Astrocyte (in vitro differentiated cells and primary cell): ENCODE results near the gene CCDC15. TPM values are rescaled to one million over a fixed set of nuclear protein-coding genes. Genes with fewer than 3 reads are reported as not detected.

Source experiments
- DNase-seq: peaks from one replicate; pipeline ENCODE4 v3.0.0-alpha.2; 2010; ENCODE audit warnings: low read depth
- FAIRE-seq: peaks from 2 replicates; lab custom pipeline; 2011; peaks lifted over from hg19 to GRCh38; lab: Jason Lieb, UNC
- H2AFZ ChIP-seq: 2 replicates; pipeline ENCODE4 v1.6.0; 2012; ENCODE audit warnings: low read depth, low read length, inconsistent platforms
- H3K27ac ChIP-seq: 2 replicates; pipeline ENCODE4 v1.5.1; 2011; ENCODE audit warnings: low read depth, low read length, inconsistent platforms
- H3K27me3 ChIP-seq: 2 replicates; pipeline ENCODE4 v1.6.0; 2011; ENCODE audit warnings: low read length, inconsistent platforms; ENCODE audit not compliant: insufficient read depth
- H3K36me3 ChIP-seq: 2 replicates; pipeline ENCODE4 v1.5.1; 2011; ENCODE audit warnings: low read length, inconsistent platforms; ENCODE audit not compliant: insufficient read depth
- H3K4me1 ChIP-seq: 2 replicates; pipeline ENCODE4 v1.5.1; 2011; ENCODE audit warnings: low read length, inconsistent platforms; ENCODE audit not compliant: insufficient read depth
- H3K4me2 ChIP-seq: 2 replicates; pipeline ENCODE4 v1.6.0; 2012; ENCODE audit warnings: low read length, inconsistent platforms
- H3K4me3 ChIP-seq: 2 replicates; pipeline ENCODE4 v1.5.1; 2011; ENCODE audit warnings: low read depth, mild to moderate bottlenecking, low read length, inconsistent platforms; ENCODE audit not compliant: insufficient read depth
- H3K79me2 ChIP-seq: 2 replicates; pipeline ENCODE4 v1.6.0; 2012; ENCODE audit warnings: mild to moderate bottlenecking, low read length, inconsistent platforms; ENCODE audit not compliant: insufficient read depth
- H3K9ac ChIP-seq: 2 replicates; pipeline ENCODE4 v1.6.0; 2012; ENCODE audit warnings: mild to moderate bottlenecking, low read length, inconsistent platforms
- H3K9me3 ChIP-seq: 2 replicates; pipeline ENCODE4 v1.5.1; 2012; ENCODE audit warnings: low read depth, mild to moderate bottlenecking, low read length, inconsistent platforms; ENCODE audit not compliant: insufficient read depth
- H4K20me1 ChIP-seq: 2 replicates; pipeline ENCODE4 v1.6.0; 2012; ENCODE audit warnings: low read length, inconsistent platforms; ENCODE audit not compliant: insufficient read depth
- H3K27ac Mint-ChIP-seq: one replicate; pipeline ENCODE4 v1.8.0; 2021; ENCODE audit warnings: mild to moderate bottlenecking, mixed read lengths; ENCODE audit not compliant: unreplicated experiment
- H3K27me3 Mint-ChIP-seq: one replicate; pipeline ENCODE4 v1.8.0; 2021; ENCODE audit warnings: low read depth, mixed read lengths; ENCODE audit not compliant: unreplicated experiment
- H3K36me3 Mint-ChIP-seq: one replicate; pipeline ENCODE4 v1.8.0; 2021; ENCODE audit warnings: low read depth, mixed read lengths; ENCODE audit not compliant: unreplicated experiment
- H3K4me1 Mint-ChIP-seq: one replicate; pipeline ENCODE4 v1.8.0; 2021; ENCODE audit warnings: low read depth, mixed read lengths; ENCODE audit not compliant: unreplicated experiment
- H3K4me3 Mint-ChIP-seq: one replicate; pipeline ENCODE4 v1.8.0; 2021; ENCODE audit warnings: mild to moderate bottlenecking, moderate library complexity, mixed read lengths; ENCODE audit not compliant: unreplicated experiment
- H3K9me3 Mint-ChIP-seq: one replicate; pipeline ENCODE4 v1.8.0; 2021; ENCODE audit warnings: mild to moderate bottlenecking, mixed read lengths; ENCODE audit not compliant: unreplicated experiment
- CTCF ChIP-seq: IDR thresholded peaks from 2 replicates; pipeline ENCODE4 v1.5.1; 2011; ENCODE audit warnings: low read depth, mild to moderate bottlenecking, inconsistent platforms, low read length, moderate library complexity; ENCODE audit not compliant: insufficient read depth
- EZH2 ChIP-seq: IDR thresholded peaks from 2 replicates; pipeline ENCODE4 v1.6.1; 2012; ENCODE audit warnings: mild to moderate bottlenecking, low read length, inconsistent platforms; ENCODE audit not compliant: insufficient read depth
- total RNA-seq: library from RNA; stranded (reverse); gene quantifications from 2 replicates; pipeline ENCODE4 v1.2.1, GENCODE V29; 2021

Gene CCDC15
- total RNA-seq, 1 donor from 2014 or later: 0.75 TPM

GRCh38 chr11:124944565-124944964 is 9.4 kb upstream of the CCDC15 start:
- H3K4me3 Mint-ChIP-seq: no peak overlapping the region

GRCh38 chr11:124945826-124946225 is 8.2 kb upstream of the CCDC15 start:
- H3K27ac Mint-ChIP-seq: no peak overlapping the region
- Histone ChIP-seq H2AFZ (no peak overlapping the region), H3K27me3 (no peaks in the 10 kb centered on the region), H3K4me2 (no peak overlapping the region), H4K20me1 (no peaks in the 10 kb centered on the region), H3K27ac (no peak overlapping the region), H3K4me3 (no peak overlapping the region), H3K79me2 (no peaks in the 10 kb centered on the region), H3K9me3 (no peaks in the 10 kb centered on the region), H3K4me1 (no peaks in the 10 kb centered on the region), H3K36me3 (no peaks in the 10 kb centered on the region), H3K9ac (no peak overlapping the region)
- DNase-seq: no peak
- no peaks in the 10 kb centered on the region for H3K9me3 Mint-ChIP-seq
- no peak for FAIRE-seq
- H3K4me3 Mint-ChIP-seq: no peak overlapping the region
- TF ChIP-seq EZH2: no peak
- no peak for TF ChIP-seq CTCF
- no peaks in the 10 kb centered on the region for H3K27me3 Mint-ChIP-seq
- peaks cover 3% of the 10 kb centered on the region for H3K36me3 Mint-ChIP-seq
- peaks cover 8% of the 10 kb centered on the region for H3K4me1 Mint-ChIP-seq

More at GRCh38 chr11:124944565-124944964, 9.4 kb upstream of the CCDC15 start:
- Mint-ChIP-seq H3K9me3 (no peaks in the 10 kb centered on the region), H3K27me3 (no peaks in the 10 kb centered on the region), H3K27ac (no peak overlapping the region), H3K36me3 (peaks cover 3% of the 10 kb centered on the region), H3K4me1 (peaks cover 8% of the 10 kb centered on the region)
- FAIRE-seq: no peak
- Histone ChIP-seq H3K4me2 (no peak overlapping the region), H3K27ac (no peak overlapping the region), H3K36me3 (no peaks in the 10 kb centered on the region), H3K4me1 (no peaks in the 10 kb centered on the region), H3K9me3 (no peaks in the 10 kb centered on the region), H4K20me1 (no peaks in the 10 kb centered on the region), H3K9ac (no peak overlapping the region), H3K27me3 (no peaks in the 10 kb centered on the region), H3K4me3 (no peak overlapping the region), H3K79me2 (no peaks in the 10 kb centered on the region), H2AFZ (no peak overlapping the region)
- TF ChIP-seq EZH2 (no peak), CTCF (no peak)
- DNase-seq: no peak

GRCh38 chr11:124946735-124947141 is 7.3 kb upstream of the CCDC15 start:
- no peaks in the 10 kb centered on the region for H3K9me3 Mint-ChIP-seq
- H3K4me3 Mint-ChIP-seq: no peak overlapping the region
- FAIRE-seq: no peak

More at GRCh38 chr11:124946735-124947141, 7.3 kb upstream of the CCDC15 start:
- Histone ChIP-seq H3K79me2 (no peaks in the 10 kb centered on the region), H3K4me3 (no peak overlapping the region), H3K9ac (no peak overlapping the region), H3K27ac (no peak overlapping the region), H3K9me3 (no peaks in the 10 kb centered on the region), H3K36me3 (no peaks in the 10 kb centered on the region), H2AFZ (peak overlapping the region; percentile 42), H3K4me2 (no peak overlapping the region), H3K27me3 (no peaks in the 10 kb centered on the region), H4K20me1 (no peaks in the 10 kb centered on the region), H3K4me1 (no peaks in the 10 kb centered on the region)
- Mint-ChIP-seq H3K27me3 (no peaks in the 10 kb centered on the region), H3K36me3 (peaks cover 3% of the 10 kb centered on the region), H3K4me1 (peaks cover 8% of the 10 kb centered on the region), H3K27ac (no peak overlapping the region)
- DNase-seq: no peak
- TF ChIP-seq CTCF (no peak), EZH2 (no peak)
